Dermis microvascular lymphatic vessel endothelial cell (primary cell): ENCODE results near the gene CCL27. TPM values are rescaled to one million over a fixed set of nuclear protein-coding genes. Genes with fewer than 3 reads are reported as not detected.

ENCODE experiments used
- DNase-seq, 2 donors: peaks; one replicate each; pipeline versions ENCODE4 v3.0.0 to v3.0.0-alpha.2; 2010; ENCODE audit warnings: low read depth in 2 of 2
- total RNA-seq: library from RNA; depleted of rRNA; stranded (reverse); fragments of >200 nt; gene quantifications from 2 replicates; pipeline ENCODE4 v1.2.1, GENCODE V29; 2014

CCL27 gene
- total RNA-seq, result not detected in 2 replicates

DNA sequence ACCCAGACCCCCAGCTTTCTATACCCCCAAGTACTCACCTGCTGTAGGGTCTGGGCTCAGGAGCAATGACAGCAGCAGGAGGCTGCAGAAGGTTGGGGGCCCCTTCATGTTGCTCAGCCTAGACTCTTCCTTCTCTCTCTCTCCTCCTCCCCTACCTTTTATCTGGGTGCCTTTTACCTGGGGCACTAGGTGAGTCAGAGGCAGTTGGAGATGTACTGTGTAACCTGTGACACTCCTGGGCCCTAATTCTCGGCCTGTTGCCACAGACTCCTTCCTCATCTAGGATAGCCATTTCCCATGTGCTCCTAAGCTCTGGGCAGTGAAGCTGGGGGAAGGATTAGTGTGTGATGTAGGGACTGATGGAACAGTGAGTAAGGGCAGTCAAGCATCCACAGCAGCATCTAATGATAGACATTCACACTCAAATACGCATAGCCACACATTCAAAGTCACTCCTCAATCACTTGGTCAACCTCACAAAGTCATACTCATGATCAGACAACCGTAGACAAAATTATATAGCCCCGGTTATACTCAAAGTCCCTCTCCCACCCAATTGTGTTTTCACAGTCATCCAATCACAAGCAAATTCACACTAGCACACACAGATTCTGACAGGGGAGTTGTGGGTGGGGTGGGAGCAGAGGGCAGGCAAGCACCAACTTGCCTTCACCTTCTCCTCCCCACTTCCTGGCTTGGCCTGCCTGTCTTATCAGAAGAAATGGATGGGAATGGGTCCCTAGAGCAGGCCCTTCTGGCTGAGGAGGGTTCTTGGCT, at the start of gene CCL27:
Gene CCL27 (minus strand): TSS at position 132 of the 777 bp plus-strand sequence. CDS start 24 bp downstream, at position 108.
- DNase-seq, result no peak

GRCh38 chr9:34712140-34712539, 49.7 kb upstream of the CCL27 start:
- no peak for DNase-seq

GRCh38 chr9:34710023-34710422, 47.6 kb upstream of the CCL27 start, which contains the start of gene CCL21:
Gene CCL21 (minus strand): TSS chr9:34710136. CDS start chr9:34710066, 70 bp downstream.
- DNase-seq, result peak; percentile 30 to 38

DNA sequence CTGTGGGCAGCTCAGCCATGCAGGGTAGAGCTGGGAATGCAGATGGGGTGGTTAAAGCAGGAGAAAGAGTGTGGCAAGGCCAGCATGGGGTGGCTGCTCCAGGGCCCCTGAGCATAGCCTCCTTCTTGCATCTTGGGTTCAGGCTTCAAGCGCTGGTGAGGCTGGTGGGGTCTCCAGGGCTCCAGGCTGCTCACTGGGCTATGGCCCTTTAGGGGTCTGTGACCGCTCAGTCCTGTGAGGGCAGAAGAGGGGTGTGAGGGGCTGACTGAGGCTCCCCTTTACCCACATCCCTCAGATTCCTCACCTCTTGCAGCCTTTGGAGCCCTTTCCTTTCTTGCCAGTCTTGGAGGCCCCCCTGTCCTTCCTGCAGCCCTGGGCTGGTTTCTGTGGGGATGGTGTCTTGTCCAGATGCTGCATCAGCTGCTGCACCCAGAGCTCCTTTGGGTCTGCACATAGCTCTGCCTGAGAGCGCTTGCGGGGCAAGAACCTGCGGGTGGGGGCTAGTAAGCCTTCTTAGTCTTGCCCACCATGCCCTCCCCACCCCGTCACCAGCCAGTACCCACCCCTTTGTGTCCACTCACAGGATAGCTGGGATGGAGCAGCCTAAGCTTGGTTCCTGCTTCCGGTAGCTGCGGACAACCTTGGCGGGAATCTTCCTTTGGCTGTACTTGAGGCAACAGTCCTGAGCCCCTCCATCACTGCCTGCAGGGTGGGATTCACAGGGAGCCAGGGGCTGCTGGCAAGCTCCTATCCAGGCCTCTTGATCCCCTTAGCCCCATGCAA, 46.9 kb upstream of the CCL27 start:
- no peak for DNase-seq

DNA sequence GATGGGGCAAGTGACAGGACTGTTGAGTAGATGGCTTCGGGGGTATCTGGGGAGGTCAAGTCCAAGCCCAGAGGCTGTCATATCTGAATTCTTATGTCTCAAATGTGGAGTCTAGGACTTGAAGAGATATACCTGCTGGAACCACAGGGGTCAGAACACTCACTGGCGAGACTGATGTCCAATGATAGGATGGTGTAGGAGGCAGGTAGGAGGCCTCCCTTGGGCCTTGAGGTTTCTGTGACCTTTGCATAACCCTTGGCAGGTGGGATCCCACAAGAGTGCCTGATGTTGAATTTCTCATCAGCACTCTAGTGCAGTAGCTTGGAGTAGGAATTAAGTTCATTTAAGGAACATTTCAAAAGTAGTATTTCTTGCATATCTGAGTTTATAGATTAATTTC, 44.7 kb upstream of the CCL27 start:
- no peak for DNase-seq

DNA sequence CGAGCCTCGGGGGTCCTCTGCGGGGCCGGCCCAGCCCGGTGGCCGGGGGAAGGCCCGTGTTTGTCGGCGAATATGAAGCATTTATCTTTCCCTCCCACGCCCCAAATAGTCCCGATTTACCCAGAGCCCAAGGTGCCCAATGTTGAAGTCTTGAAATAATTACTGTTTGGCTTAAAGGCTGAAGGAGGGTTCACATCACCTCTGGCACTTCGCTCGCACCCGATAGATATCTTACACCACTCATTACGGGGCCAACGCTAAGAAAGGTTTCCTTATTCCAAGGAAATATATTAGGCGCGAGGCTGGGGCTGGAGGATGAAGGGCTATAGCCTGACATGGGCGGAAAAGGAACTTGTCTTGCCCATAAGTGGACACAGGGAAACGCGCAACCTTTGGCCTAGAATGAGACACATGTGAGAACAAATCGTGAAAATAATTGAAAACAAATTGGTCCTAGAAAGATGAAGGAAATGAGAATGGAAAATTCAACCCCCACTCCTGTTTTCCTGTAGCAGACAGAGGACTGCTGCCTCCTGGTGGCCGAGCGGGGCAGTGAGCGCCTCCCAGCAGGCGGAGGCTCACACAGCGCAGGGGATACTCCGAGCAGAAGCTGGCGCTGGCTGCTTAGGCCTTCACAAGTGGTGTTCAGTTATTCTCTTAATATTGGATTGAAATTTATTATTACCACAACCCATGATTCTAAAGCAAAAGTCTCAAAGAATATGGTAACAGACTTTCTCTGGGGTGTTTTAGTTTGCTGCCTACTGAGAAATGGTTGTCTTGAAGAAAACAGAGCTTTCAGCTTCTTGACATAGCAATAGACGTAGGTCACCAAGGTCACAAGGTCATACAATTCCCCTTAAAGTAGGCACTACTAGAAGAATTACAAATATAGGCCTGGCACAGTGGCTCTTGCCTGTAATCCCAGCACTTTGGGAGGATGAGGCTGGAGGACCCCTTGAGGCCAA, 39.6 kb upstream of the CCL27 start:
- peak; percentile 85 to 89 for DNase-seq

DNA sequence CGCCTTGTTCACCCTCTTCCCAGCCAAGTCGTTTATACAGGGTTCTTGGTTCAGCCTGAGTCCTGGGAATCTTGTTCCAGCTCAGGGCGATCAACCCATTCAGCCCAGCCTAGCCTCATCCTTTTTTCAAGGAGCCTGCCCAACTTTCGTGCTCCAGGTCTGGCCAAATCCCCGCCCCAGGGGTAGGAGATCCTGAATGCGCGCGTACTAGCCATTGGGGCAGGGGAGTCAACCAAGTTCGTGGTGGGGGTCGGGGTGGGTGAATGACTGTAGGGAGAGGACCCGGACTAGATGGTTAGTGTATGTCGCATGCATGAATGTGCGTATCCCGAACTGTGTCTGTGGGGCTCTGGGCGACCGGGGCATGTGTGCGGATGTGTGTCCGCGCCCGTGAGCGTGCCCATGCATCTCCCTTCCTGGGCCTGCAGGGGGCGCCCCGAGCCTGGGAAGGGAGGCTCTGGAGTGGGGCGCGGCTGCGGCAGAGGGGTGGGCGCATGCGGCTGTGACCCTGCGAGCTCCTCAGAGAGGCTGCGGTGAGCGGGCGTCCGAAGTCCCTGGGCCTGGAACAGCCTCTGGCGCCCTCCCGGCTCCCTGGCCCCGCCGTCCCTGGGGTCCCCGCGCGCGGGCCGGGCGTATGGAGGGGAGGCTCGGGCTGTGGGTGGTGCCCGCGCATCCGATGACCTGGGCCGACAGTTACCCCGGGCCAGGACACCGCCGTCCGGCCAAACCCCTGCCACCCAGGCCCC, 38.7 kb upstream of the CCL27 start:
- peak in 1 of 2 donors; percentile 64 for DNase-seq

DNA sequence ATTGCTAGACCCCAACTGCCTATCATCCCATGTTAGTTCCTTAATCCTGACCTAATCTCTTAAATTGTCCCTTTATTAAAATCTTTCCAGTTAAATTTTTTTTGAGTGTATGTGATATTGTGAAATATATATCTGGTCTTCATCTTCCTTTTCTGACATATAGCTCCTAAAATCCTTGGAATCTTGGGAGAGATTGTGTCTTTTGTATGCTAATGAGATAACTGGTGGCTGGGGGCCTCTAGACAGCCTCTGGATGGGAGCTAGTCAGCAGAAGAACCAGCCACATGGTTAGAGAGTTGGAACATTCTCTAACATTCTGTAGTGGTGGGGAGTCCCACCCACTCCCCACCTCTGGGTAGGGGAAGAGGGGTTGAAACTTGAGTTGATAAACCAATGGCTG, 32.4 kb upstream of the CCL27 start:
- DNase-seq, result no peak

DNA sequence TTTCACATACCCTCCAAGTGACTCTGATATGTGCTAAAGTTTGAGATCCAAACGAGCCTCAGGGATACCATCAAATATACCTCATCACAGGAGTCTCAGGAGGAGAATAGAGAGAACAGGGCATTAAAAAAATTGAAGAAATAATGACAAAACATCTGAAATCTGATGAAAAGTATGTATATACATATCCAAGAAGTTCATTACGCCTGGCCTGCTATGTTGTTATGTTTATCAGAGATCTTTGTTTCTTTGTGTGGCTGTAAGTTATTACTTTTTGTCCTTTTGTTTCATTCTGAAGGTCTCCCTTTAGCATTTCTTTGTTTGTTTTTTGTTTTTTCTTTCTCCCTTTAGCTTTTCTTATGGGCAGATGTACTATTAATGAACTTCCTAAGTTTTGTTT, 31.1 kb upstream of the CCL27 start:
- DNase-seq, result no peak

DNA sequence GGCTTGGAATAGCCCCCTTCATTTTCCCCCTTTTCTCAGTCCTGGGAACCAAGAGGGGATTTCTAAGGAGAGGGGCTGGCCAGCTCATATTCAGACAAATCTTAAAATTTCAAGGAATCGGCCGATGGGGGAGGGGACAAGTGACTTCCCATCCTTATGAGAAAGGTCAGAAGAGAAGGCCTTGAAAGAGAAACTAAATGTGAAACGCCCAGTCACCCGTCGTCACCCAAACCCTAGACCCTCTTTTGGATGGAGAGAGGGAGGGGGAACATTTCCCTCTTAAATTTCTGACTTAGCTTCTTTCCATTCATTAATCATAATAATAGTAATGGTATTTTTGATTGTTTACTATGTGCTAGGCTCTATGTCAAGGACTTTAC, 29.5 kb upstream of the CCL27 start:
- no peak for DNase-seq

DNA sequence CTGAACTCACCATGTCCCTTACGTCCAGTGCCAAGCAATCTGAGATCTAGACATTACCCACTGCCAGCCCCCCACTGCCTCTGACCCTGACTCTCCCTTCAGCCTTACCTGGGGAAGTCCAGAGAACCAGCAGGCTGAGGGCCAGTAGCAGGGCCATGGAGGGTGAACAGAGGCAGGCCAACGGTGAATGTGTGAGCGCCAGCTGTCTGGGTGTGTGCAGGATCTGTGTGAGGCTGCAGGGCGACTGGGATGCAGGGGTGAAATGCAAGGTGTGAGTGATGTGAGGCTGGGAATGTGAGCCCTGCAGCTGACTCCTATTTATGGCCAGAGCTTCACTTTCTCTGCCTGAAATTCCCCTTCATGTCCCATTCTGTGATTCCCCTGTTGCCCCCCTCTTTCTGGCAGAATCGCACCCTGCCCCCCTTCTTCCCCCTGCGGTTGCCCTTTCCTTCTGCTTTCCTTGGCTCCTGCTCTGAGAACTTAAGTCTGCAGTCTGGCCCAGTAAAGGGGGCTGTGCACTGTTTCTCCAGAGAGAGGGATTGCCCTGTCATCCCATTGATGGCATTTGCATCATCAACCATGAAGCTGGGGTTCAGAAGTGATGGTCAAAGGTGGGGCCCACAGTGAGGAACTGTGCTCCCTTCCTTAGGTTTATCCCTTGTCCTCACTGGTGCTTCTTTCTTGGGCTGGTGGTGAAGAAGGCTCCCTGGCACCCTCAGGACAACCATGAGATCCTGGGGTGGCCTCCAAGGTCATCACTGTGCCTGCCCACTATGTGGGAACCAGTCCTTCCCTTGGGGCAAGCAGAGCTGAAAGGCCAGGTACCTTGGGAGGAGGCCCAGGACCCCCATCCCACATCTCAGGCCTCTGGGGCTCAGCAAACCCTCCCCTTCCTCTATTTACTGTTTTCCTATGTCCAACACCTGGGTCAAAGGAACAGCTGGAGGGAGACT, 28.8 kb upstream of the CCL27 start, which contains the start of gene CCL19:
Gene CCL19 (minus strand): TSS at position 294 of the 953 bp plus-strand sequence. CDS start 137 bp downstream, at position 157.
- no peak for DNase-seq

DNA sequence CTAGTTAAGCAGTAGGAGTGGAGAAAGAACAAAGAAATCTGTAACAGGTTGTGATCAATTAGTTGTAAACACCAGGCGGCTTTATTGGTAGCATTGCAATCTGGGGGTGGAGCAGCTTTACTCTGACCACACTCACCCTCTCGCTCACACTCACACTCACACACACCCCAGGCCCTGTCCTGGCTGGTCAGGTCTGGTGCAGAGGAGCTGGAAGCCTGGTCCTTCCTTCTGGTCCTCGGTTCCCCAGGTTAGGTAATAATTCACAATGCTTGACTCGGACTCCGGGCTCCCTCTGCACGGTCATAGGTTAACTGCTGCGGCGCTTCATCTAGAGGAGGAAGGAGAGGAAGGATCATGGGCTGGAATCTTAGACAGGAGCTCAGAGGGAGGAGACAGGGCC, 27.1 kb upstream of the CCL27 start:
- no peak for DNase-seq

GRCh38 chr9:34689116-34689470, 26.6 kb upstream of the CCL27 start:
- DNase-seq, result no peak

DNA sequence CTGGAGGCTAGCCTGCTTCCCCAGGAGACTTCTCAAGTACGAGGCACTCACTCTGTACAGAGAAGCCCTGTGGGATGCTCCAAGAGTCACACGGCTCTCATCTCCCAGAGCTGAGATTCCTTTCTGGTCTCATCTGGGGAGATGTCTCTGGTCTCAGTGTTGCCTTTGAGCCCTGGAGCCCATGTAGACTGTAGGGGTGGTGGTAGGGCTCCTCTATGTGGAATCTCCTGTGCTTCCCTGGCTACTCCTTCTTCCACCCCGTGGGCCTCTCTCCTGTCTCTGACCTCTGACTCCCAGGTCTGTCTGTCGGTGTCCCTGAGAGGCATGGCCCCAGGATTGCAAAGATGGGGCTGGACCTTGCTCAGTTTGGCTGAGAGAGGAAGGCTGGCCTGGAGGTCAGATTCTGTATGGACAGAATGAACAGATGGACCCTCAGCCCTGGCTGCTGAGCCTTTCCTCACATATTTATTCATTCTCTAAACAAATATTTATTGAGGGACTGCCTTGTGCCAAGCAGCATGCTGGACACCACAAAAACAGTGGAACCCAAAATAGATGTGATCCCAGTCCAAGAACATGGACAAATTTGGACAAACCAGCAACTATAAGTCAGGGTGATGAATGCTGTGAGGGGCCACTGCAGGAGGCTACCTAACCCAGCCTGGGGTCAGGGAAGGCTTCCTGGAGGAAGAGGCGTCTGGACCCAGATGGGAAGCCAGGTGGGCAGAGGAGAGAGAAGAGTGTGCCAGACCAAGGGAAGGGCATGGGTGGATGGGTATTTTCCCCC, 26.1 kb upstream of the CCL27 start:
- no peak for DNase-seq

DNA sequence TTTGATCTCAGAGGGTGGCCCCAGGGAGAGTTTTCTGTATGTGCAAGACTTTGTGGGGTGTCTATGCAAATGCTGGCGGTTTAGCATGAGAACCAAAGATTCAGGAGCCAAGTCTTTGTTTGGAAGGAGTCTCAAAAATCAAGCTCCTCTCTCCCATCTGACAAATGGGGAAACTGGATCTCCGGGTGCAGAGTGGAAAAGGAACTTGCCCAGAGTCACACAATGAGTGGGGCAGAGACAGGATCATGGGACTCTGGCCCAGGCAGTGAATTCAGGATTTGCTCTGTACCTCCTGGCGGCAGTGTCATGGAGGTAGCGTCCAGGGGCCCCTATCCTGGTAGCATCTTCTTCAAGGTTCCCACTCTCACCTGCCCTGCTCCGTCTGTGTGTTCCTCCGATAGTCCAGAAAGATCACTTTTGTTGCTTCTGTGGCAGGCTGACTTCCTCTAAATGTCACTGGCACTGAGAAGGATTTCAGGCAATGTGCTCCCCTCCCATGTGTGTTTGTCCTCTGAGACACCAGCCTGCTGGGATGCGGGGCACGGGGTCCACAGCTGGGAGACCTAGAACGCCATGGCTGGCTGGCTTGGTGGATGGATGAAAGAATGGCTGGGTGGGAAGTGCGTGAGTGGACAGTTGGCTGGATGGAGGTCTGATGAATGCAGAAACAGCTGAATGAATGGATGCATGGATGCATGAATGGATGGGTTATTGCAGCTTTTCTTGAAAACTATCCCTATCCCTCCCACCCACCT, 25.0 kb upstream of the CCL27 start:
- no peak for DNase-seq

- DNase-seq, result no peak
Measured at GRCh38 chr9:34686732-34687131, 24.3 kb upstream of the CCL27 start.

DNA sequence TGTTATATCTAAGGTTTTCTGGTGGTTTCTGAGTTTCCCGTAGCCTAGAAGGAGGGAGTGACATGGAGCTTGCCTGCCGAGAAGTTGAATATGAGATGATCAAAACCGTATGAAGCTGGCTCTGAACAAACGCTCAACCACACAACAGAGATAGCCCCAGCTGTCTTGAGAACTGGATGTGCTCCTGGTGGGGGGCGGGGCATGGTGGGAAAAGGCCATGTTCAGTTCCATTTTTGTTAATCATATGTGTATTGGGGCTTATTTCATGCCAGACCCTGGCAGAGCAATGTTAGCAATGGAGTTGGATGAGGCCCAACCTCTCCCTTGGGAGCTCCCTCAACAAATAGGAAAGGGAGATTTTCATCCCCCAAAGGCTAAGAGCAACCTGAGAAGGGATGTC, 23.8 kb upstream of the CCL27 start:
- DNase-seq, result no peak

DNA sequence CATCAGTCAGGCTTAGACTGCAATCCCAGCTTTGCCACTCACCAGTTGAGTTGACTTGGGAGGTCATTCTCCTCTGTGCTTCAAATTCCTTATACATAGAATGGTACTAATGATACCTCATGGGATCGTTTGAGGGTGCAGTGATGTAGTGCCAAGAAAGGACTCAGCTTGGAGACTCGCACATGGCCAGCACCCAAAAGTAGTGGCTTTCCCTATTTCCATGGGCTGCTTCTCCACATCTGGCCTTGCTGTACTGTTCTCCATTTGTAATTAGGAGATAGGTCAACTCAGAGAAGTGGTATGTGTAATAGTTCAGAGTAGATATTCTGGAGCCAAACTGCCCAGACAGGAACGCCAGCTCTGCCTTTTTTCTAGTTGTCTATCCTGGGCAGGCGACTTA, 23.1 kb upstream of the CCL27 start:
- no peak for DNase-seq
